ENCODE data around the gene SH3PXD2A.

DNA sequence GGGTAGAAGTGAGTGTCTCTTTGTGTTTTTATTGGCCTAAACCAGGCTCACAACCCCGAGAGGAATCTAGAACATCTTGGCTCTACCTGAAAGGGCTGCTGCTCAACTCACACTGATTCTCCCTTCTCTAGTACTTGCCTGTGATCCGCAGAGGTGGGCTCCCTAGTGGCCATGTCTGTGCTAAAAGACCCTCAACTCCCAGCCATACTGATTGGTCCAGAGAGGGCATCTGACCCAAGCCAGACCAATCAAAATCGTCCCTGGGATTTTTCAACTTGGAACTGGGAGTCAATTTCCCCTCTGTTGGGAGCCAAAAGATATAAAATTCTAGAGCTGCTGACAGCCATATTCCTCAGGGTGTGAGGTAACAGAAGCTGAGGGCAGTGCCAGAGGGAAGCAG, 55.3 kb downstream of the SH3PXD2A start:
- TF ChIP-seq, protein P1, sequence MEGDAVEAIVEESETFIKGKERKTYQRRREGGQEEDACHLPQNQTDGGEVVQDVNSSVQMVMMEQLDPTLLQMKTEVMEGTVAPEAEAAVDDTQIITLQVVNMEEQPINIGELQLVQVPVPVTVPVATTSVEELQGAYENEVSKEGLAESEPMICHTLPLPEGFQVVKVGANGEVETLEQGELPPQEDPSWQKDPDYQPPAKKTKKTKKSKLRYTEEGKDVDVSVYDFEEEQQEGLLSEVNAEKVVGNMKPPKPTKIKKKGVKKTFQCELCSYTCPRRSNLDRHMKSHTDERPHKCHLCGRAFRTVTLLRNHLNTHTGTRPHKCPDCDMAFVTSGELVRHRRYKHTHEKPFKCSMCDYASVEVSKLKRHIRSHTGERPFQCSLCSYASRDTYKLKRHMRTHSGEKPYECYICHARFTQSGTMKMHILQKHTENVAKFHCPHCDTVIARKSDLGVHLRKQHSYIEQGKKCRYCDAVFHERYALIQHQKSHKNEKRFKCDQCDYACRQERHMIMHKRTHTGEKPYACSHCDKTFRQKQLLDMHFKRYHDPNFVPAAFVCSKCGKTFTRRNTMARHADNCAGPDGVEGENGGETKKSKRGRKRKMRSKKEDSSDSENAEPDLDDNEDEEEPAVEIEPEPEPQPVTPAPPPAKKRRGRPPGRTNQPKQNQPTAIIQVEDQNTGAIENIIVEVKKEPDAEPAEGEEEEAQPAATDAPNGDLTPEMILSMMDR (IDR thresholded peaks at IDR 0.05) = no peak
- no peak for TF ChIP-seq POLR2A (IDR thresholded peaks at IDR 0.05)
